Spinal cord (tissue), 10 donors: ENCODE measurements around the gene SSH2. TPM values are rescaled to one million over a fixed set of nuclear protein-coding genes. Genes with fewer than 3 reads are reported as not detected.
"Not testable (repeated sequence)": the region's sequence is repeated elsewhere in the genome, so short reads cannot be mapped to it uniquely, and the experiment has no call there.

Experiments used
- DNase-seq, 6 donors: peaks; one replicate each; pipeline versions ENCODE4 v3.0.0 to v3.0.0-alpha.2; 2013 to 2015; ENCODE audit warnings: low spot score in 6 of 6, low read depth in 4 of 6
- H3K27ac ChIP-seq: one replicate; pipeline ENCODE4 v1.5.1; 2013; ENCODE audit warnings: low read depth, low read length, control low read depth
- H3K27me3 ChIP-seq: one replicate; pipeline ENCODE4 v1.6.1; 2013; ENCODE audit warnings: low read length; ENCODE audit not compliant: control insufficient read depth, insufficient read depth
- H3K36me3 ChIP-seq: one replicate; pipeline ENCODE4 v1.6.1; 2013; ENCODE audit warnings: low read length; ENCODE audit not compliant: control insufficient read depth, insufficient read depth
- H3K4me1 ChIP-seq: one replicate; pipeline ENCODE4 v1.6.1; 2013; ENCODE audit warnings: low read length; ENCODE audit not compliant: control insufficient read depth, insufficient read depth
- H3K4me3 ChIP-seq: one replicate; pipeline ENCODE4 v1.5.1; 2013; ENCODE audit warnings: low read depth, low read length, control low read depth
- H3K9me3 ChIP-seq: one replicate; pipeline ENCODE4 v1.6.1; 2013; ENCODE audit warnings: low read length; ENCODE audit not compliant: control insufficient read depth, insufficient read depth
- WGBS: methylation state at CpG from one replicate; pipeline ENCODE4 v1.1.5; 2013; ENCODE audit warnings: missing lambda C conversion rate; ENCODE audit not compliant: insufficient coverage; 5-methylcytosine and 5-hydroxymethylcytosine counted together
- polyA plus RNA-seq, 2 donors: library from polyadenylated mRNA; unstranded; fragments of 120-200 nt; gene quantifications; one replicate each; pipeline ENCODE4 v1.2.1, GENCODE V29; 2013; ENCODE audit not compliant: insufficient read length in 2 of 2
- total RNA-seq, 2 donors: library from RNA; depleted of rRNA in 1 of 2; stranded (reverse); fragments of 120-200 nt in 1 of 2; fragments of >200 nt in 1 of 2; gene quantifications; one replicate each; pipeline versions ENCODE4 v1.2.3 to v1.2.4, GENCODE V29; 2013 to 2014
- donor health status: healthy.

Gene SSH2
- total and polyA plus RNA-seq, 4 donors = 22.5 to 26.6 (median 23.4) TPM

- H3K27ac ChIP-seq = no peak overlapping the region
- no peaks in the 10 kb centered on the region for H3K27me3 ChIP-seq
- no peak for DNase-seq
- no peaks in the 10 kb centered on the region for H3K9me3 ChIP-seq
- no peaks in the 10 kb centered on the region for H3K4me1 ChIP-seq
- no peak overlapping the region for H3K4me3 ChIP-seq
- H3K36me3 ChIP-seq = no peaks in the 10 kb centered on the region
- WGBS = 77% methylated on average over 2 of the region's 5 CpGs
These were observed 197.4 kb downstream of the SSH2 start for GRCh38 chr17:29732613-29733012.

DNA sequence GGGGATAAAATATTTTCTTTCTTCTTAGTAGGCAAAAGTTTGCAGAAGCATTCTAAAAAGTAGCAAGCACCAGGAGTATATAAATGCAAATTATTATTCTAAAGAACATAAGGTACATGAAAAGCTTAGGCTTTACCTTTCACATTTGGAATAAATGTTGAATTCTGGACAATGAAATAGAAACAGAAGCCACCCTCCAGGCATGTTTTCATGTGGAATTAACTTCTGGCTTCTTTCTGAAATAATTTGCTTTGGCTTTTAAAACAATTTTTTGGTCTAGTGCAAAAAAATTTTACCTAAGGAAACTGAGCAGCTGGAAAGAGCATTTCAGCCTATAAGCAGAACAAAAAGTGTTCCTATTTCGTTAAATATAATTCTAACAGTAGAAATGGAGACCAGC, 197.8 kb downstream of the SSH2 start:
- Histone ChIP-seq H3K27ac (no peak overlapping the region), H3K36me3 (no peaks in the 10 kb centered on the region), H3K4me3 (no peak overlapping the region), H3K4me1 (no peaks in the 10 kb centered on the region), H3K27me3 (no peaks in the 10 kb centered on the region), H3K9me3 (no peaks in the 10 kb centered on the region)
- DNase-seq = no peak
- no CpG with 5 or more reads among the region's 1 CpG for WGBS

- no peak overlapping the region for H3K27ac ChIP-seq
- no peaks in the 10 kb centered on the region for H3K36me3 ChIP-seq
- no peaks in the 10 kb centered on the region for H3K9me3 ChIP-seq
- DNase-seq = no peak
- H3K4me1 ChIP-seq = no peaks in the 10 kb centered on the region
- no peaks in the 10 kb centered on the region for H3K27me3 ChIP-seq
- H3K4me3 ChIP-seq = no peak overlapping the region
- 100% methylated on average over 4 of the region's 4 CpGs for WGBS
These were observed 198.5 kb downstream of the SSH2 start for GRCh38 chr17:29731589-29731929.

- H3K4me3 ChIP-seq = no peak overlapping the region
- H3K9me3 ChIP-seq = no peaks in the 10 kb centered on the region
- WGBS = no CpG with 5 or more reads among the region's 3 CpGs
- no peaks in the 10 kb centered on the region for H3K27me3 ChIP-seq
- H3K27ac ChIP-seq = no peak overlapping the region
- H3K4me1 ChIP-seq = no peaks in the 10 kb centered on the region
- no peaks in the 10 kb centered on the region for H3K36me3 ChIP-seq
- DNase-seq = no peak
These were observed 201.5 kb downstream of the SSH2 start for GRCh38 chr17:29728490-29728889.

GRCh38 chr17:29726715-29727252, 203.2 kb downstream of the SSH2 start:
- Histone ChIP-seq H3K27me3 (no peaks in the 10 kb centered on the region), H3K36me3 (no peaks in the 10 kb centered on the region), H3K9me3 (no peaks in the 10 kb centered on the region), H3K4me1 (no peaks in the 10 kb centered on the region), H3K27ac (peak overlapping the region; percentile 12), H3K4me3 (no peak overlapping the region)
- 61% methylated on average over 2 of the region's 2 CpGs for WGBS
- peak in 1 of 6 donors; percentile 51 for DNase-seq

- not testable (repeated sequence) for H3K27ac ChIP-seq, H3K36me3 ChIP-seq, H3K27me3 ChIP-seq, H3K9me3 ChIP-seq, DNase-seq, H3K4me3 ChIP-seq, H3K4me1 ChIP-seq
- whole genome bisulfite sequencing = 100% methylated on average over 1 of the region's 1 CpG
These were observed 204.6 kb downstream of the SSH2 start for GRCh38 chr17:29725408-29725807.

DNA sequence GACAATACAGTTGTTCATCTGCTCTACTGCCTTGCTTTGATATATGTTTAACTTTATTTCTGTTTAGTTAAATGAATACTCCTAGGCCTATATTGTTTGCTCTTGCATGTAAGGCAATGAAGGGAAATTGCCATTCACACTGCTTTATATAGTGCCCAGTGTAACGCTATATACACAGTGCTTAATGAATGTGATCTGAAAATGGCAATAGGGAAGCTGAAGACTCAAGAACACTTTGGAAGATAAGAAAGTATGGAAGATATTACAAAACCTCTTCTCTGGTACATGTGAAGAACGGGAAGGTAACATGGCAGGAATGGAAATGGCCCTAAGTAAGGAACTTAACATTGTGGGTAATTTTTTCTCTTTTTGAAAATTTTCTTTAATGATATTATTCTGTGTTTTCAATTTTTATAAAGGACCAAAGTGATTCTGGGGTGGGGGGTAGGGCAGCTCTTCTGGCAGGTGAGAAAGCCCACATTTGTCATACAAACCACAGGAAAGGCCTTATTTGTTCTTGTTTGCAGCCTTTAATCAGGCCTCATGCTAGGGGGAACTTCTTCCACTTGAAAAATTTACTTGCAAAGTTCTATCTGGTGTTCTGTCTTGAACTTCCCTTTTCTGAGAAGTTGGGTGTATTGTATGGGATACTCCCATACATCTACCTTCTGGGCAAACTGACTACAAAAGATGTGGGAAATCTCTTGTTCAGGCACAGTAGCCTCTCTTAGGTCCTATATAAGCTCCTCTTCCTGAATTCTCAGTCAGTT, 206.6 kb downstream of the SSH2 start:
- no CpG with 5 or more reads among the region's 2 CpGs for WGBS
- Histone ChIP-seq H3K27me3 (no peaks in the 10 kb centered on the region), H3K27ac (peak overlapping the region; percentile 42), H3K9me3 (no peaks in the 10 kb centered on the region), H3K4me3 (no peak overlapping the region), H3K4me1 (no peaks in the 10 kb centered on the region), H3K36me3 (no peaks in the 10 kb centered on the region)
- no peak for DNase-seq

DNA sequence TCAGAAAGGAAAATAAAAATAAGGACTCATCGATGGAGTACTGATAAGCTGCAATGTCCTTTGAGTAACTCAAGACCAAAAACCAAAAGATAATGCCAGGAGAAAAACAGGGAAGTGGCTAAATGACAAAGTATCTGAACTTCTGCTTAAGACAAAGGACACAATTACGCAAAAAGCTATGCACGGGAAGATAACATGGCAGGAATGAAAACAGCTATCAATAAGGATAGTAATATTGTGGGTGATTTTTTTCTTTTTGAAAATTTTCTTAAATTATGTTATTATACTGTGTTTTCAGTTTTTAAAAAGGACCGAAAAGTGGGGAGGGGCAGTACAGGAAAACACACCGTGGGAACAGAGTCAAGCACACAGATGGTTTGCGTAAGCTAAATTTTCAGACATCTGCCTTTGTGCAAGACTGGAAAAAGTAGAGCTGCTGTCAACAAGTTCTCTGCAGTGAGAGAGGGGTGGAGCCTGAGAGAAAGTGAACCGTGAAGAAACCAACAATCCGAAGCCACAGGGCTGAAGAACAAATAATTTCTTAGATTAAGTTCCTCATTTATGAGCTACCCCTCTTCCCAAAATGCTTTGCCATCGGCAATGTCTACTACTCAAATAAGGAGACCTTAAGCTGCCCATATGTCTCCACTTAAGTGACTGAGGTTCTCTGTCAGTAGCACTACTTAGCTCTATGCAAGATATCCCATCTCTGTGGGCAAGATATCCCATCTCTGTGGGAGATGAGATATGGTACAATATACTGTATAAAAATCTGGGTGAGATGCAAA, 207.4 kb downstream of the SSH2 start:
- no peaks in the 10 kb centered on the region for H3K4me1 ChIP-seq
- H3K27me3 ChIP-seq = no peaks in the 10 kb centered on the region
- WGBS = 51% methylated on average over 3 of the region's 9 CpGs
- H3K4me3 ChIP-seq = no peak overlapping the region
- H3K36me3 ChIP-seq = no peaks in the 10 kb centered on the region
- no peaks in the 10 kb centered on the region for H3K9me3 ChIP-seq
- DNase-seq = peak in 1 of 6 donors; percentile 74
- H3K27ac ChIP-seq = peak overlapping the region; percentile 54

GRCh38 chr17:29720551-29720950, 209.5 kb downstream of the SSH2 start:
- H3K27ac ChIP-seq = no peak overlapping the region
- WGBS = 67% methylated on average over 1 of the region's 3 CpGs

More at GRCh38 chr17:29720551-29720950, 209.5 kb downstream of the SSH2 start:
- H3K4me1 ChIP-seq = no peaks in the 10 kb centered on the region
- no peaks in the 10 kb centered on the region for H3K27me3 ChIP-seq
- no peak overlapping the region for H3K4me3 ChIP-seq
- no peaks in the 10 kb centered on the region for H3K36me3 ChIP-seq
- no peak for DNase-seq
- no peaks in the 10 kb centered on the region for H3K9me3 ChIP-seq
